ENCODE measurements around the gene FNDC10. TPM values are rescaled to one million over a fixed set of nuclear protein-coding genes. Genes with fewer than 3 reads are reported as not detected.
A peak's percentile ranks its signal among the peaks of the same experiment; 100 is the strongest.

Gene FNDC10
- total and polyA plus RNA-seq, 9 of the 15 experiments (the other 6 are each of a cell fraction or from before 2014, with no cell fraction given): 0.08 to 6.3 (median 1.6) TPM

DNA sequence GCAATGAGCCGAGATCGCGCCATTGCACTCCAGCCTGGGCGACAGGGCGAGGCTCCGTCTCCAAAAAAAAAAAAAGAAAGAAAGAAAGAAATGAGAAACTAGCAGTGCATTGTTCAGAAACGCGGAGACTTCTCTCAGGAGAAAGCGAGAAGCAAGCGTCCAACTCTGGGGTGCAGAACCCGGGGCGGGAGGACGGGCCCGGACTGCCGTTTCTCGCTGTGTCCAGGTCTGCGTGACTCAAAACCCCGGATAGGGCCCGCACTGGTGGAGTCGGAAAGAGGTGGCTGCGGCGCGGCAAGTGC is 15.0 kb upstream of the FNDC10 start:
- no peaks in the 10 kb centered on the region for H3K9me3 ChIP-seq (replicated peaks; ENCODE audit: control insufficient read depth, insufficient read depth, low read depth, low read length)
- H3K4me3 ChIP-seq: peak overlapping the region; percentile 87
- DNase-seq (ENCODE audit: extremely low read depth in 1 of 4, low spot score in 3 of 4) (no peak), ATAC-seq (no peak), FAIRE-seq (no peak)
- peak overlapping the region; percentile 94 for H3K4me2 ChIP-seq (ENCODE audit: insufficient read depth, low read length)
- intact Hi-C loops (cut with micrococcal nuclease) (loop anchor here (1.0 kb wide), 1 partner anchor 40 kb away; no protein-coding TSS in a partner anchor), in situ Hi-C loops (cut with MboI) (no loop called here)
- H3K4me1 ChIP-seq (replicated peaks in 1 of 2; ENCODE audit: control insufficient read depth in 2 of 2, insufficient read depth in 2 of 2, low read length in 2 of 2): peaks cover 20 to 65% of the 10 kb centered on the region in 2 experiments; a peak in 4 of 5 replicates
- peak overlapping the region; percentile 99 to 100 for H3K9ac ChIP-seq (ENCODE audit: insufficient read depth in 1 of 2, low read depth in 2 of 2, low read length in 2 of 2)
- BruUV-seq (replicated peaks): no TSS peak
- H3K27ac ChIP-seq (ENCODE audit: extremely low read depth, low read depth, low read length): peak overlapping the region; percentile 99
- no peaks in the 10 kb centered on the region for H3K9me1 ChIP-seq (ENCODE audit: control insufficient read depth, insufficient read depth, low read length)
- H2AFZ ChIP-seq (ENCODE audit: low read depth, low read length): peak overlapping the region; percentile 60
- 0 out of 2 replicates have a peak, but pooled peaks cover 17% of the 10 kb centered on the region for H4K20me1 ChIP-seq (replicated peaks; ENCODE audit: control insufficient read depth, insufficient read depth, low read length)
- CTCF ChIA-PET (ENCODE audit: low intra/inter-chr PET ratio): no interaction called here
- peaks cover 9% of the 10 kb centered on the region; the same call in 2 of the 3 replicates for H3K36me3 ChIP-seq (ENCODE audit: control insufficient read depth, insufficient read depth, low read length)
- H3K27me3 ChIP-seq (ENCODE audit: control insufficient read depth in 2 of 2, insufficient read depth in 2 of 2, low read length in 2 of 2): no peaks in the 10 kb centered on the region; a peak in 1 of 5 replicates
- under 1% methylated on average over 19 of the region's 23 CpGs for WGBS (ENCODE audit: insufficient coverage, low coverage, missing lambda C conversion rate)
- peaks cover 31% of the 10 kb centered on the region for H3K79me2 ChIP-seq (ENCODE audit: control insufficient read depth, insufficient read depth, low read length)
- POLR2A ChIA-PET: interaction anchor here (0.6 to 3.9 kb wide), 9 partner anchors 9 to 208 kb away, joined by 3 to 61 read pairs (median 3); partner anchors contain the start of genes FNDC10 and MRPL20
- no peak for TF ChIP-seq ZKSCAN8 (CRISPR knock-in tag; IDR thresholded peaks at IDR 0.05)
- no peak for TF ChIP-seq ZFX (CRISPR knock-in tag; IDR thresholded peaks at IDR 0.05)
- TF ChIP-seq DNMT1 (IDR thresholded peaks at IDR 0.05): 0 out of 2 replicates have a peak, but pooled peaks have one; percentile 91
- no peak for TF ChIP-seq RBM34 (IDR thresholded peaks at IDR 0.05; ENCODE audit: borderline replicate concordance, insufficient read depth, low read length)
- no peak for TF ChIP-seq JUNB (CRISPR knock-in tag; conservative IDR thresholded peaks at IDR 0.05)
- no peak for TF ChIP-seq TEAD4 (IDR thresholded peaks at IDR 0.05; ENCODE audit: low read length)
- no peak for TF ChIP-seq TEAD4 (CRISPR knock-in tag; IDR thresholded peaks at IDR 0.05; ENCODE audit: borderline replicate concordance)
- no peak for TF ChIP-seq NEUROD1 (IDR thresholded peaks at IDR 0.05; ENCODE audit: borderline replicate concordance, low read depth, low read length, partially characterized antibody)
- no peak for TF ChIP-seq TCF7 (IDR thresholded peaks at IDR 0.05; ENCODE audit: borderline replicate concordance)
- no peak for TF ChIP-seq MXI1 (IDR thresholded peaks at IDR 0.05; ENCODE audit: low read depth, low read length)
- TF ChIP-seq SMARCE1 (IDR thresholded peaks at IDR 0.05): peak; percentile 34; the same call in 1 of the 2 replicates
- TF ChIP-seq, protein P1, sequence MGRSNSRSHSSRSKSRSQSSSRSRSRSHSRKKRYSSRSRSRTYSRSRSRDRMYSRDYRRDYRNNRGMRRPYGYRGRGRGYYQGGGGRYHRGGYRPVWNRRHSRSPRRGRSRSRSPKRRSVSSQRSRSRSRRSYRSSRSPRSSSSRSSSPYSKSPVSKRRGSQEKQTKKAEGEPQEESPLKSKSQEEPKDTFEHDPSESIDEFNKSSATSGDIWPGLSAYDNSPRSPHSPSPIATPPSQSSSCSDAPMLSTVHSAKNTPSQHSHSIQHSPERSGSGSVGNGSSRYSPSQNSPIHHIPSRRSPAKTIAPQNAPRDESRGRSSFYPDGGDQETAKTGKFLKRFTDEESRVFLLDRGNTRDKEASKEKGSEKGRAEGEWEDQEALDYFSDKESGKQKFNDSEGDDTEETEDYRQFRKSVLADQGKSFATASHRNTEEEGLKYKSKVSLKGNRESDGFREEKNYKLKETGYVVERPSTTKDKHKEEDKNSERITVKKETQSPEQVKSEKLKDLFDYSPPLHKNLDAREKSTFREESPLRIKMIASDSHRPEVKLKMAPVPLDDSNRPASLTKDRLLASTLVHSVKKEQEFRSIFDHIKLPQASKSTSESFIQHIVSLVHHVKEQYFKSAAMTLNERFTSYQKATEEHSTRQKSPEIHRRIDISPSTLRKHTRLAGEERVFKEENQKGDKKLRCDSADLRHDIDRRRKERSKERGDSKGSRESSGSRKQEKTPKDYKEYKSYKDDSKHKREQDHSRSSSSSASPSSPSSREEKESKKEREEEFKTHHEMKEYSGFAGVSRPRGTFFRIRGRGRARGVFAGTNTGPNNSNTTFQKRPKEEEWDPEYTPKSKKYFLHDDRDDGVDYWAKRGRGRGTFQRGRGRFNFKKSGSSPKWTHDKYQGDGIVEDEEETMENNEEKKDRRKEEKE (IDR thresholded peaks at IDR 0.05; ENCODE audit: borderline replicate concordance in 1 of 2, control insufficient read depth in 1 of 2, low read depth in 2 of 2, low read length in 1 of 2): no peak
- TF ChIP-seq, protein P2, sequence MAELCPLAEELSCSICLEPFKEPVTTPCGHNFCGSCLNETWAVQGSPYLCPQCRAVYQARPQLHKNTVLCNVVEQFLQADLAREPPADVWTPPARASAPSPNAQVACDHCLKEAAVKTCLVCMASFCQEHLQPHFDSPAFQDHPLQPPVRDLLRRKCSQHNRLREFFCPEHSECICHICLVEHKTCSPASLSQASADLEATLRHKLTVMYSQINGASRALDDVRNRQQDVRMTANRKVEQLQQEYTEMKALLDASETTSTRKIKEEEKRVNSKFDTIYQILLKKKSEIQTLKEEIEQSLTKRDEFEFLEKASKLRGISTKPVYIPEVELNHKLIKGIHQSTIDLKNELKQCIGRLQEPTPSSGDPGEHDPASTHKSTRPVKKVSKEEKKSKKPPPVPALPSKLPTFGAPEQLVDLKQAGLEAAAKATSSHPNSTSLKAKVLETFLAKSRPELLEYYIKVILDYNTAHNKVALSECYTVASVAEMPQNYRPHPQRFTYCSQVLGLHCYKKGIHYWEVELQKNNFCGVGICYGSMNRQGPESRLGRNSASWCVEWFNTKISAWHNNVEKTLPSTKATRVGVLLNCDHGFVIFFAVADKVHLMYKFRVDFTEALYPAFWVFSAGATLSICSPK (IDR thresholded peaks at IDR 0.05; ENCODE audit: borderline replicate concordance): peak; percentile 9; the same call in 1 of the 2 replicates
- no peak for TF ChIP-seq HIVEP1 (CRISPR knock-in tag; IDR thresholded peaks at IDR 0.05)
- TF ChIP-seq MYNN (IDR thresholded peaks at IDR 0.05): no peak
- no peak for TF ChIP-seq MYNN (CRISPR knock-in tag; IDR thresholded peaks at IDR 0.05)
- no peak; a peak in 1 of 4 replicates for TF ChIP-seq ARNT (IDR thresholded peaks at IDR 0.05)

Data from K562 (cell line).